ENCODE measurements around the gene RUNX2.
"Not testable (repeated sequence)": the region's sequence is repeated elsewhere in the genome, so short reads cannot be mapped to it uniquely, and the experiment has no call there.

The RUNX2 gene

GRCh38 chr6:45462190-45463134 lies 134.3 kb downstream of the RUNX2 start:
- DNase-seq: peak in 1 of 2 experiments; percentile 2

- DNase-seq: no peak
Observed at GRCh38 chr6:45464685-45465084, 136.6 kb downstream of the RUNX2 start.

- DNase-seq: no peak
Observed at GRCh38 chr6:45466686-45467085, 138.6 kb downstream of the RUNX2 start.

GRCh38 chr6:45467417-45467816 lies 139.3 kb downstream of the RUNX2 start:
- DNase-seq: not testable (repeated sequence)

- DNase-seq: no peak
Observed at GRCh38 chr6:45467853-45468252, 139.7 kb downstream of the RUNX2 start.

- DNase-seq: no peak
Observed at GRCh38 chr6:45469663-45470062, 141.5 kb downstream of the RUNX2 start.

GRCh38 chr6:45470131-45470738 lies 142.1 kb downstream of the RUNX2 start:
- DNase-seq: no peak

- DNase-seq: no peak
Observed at GRCh38 chr6:45472382-45472781, 144.3 kb downstream of the RUNX2 start.

GRCh38 chr6:45473121-45473993 lies 145.2 kb downstream of the RUNX2 start:
- peak in 1 of 2 experiments; percentile 4 for DNase-seq

- no peak for DNase-seq
Observed at GRCh38 chr6:45474376-45474775, 146.2 kb downstream of the RUNX2 start.

- no peak for DNase-seq
Observed at GRCh38 chr6:45476341-45476740, 148.2 kb downstream of the RUNX2 start.

- no peak for DNase-seq
Observed at GRCh38 chr6:45477278-45477677, 149.1 kb downstream of the RUNX2 start.

GRCh38 chr6:45477790-45478189 lies 149.7 kb downstream of the RUNX2 start:
- DNase-seq: no peak

- no peak for DNase-seq
Observed at GRCh38 chr6:45478240-45478639, 150.1 kb downstream of the RUNX2 start.

GRCh38 chr6:45479834-45480751 lies 152.0 kb downstream of the RUNX2 start:
- DNase-seq: no peak

GRCh38 chr6:45480752-45481415 lies 152.8 kb downstream of the RUNX2 start:
- no peak for DNase-seq

- no peak for DNase-seq
Observed at GRCh38 chr6:45483021-45483420, 154.9 kb downstream of the RUNX2 start.

GRCh38 chr6:45483501-45483900 lies 155.4 kb downstream of the RUNX2 start:
- no peak for DNase-seq

GRCh38 chr6:45486736-45487135 lies 158.6 kb downstream of the RUNX2 start:
- no peak for DNase-seq

- no peak for DNase-seq
Observed at GRCh38 chr6:45487645-45488044, 159.5 kb downstream of the RUNX2 start.

- no peak for DNase-seq
Observed at GRCh38 chr6:45488269-45488668, 160.1 kb downstream of the RUNX2 start.

- DNase-seq: no peak
Observed at GRCh38 chr6:45488889-45489288, 160.8 kb downstream of the RUNX2 start.
